Gastrocnemius medialis (tissue), 4 donors: ENCODE measurements around the gene RANBP17.

Source experiments
- POLR2A ChIP-seq, 2 donors: fragments of 450-650 bp; IDR thresholded peaks; one replicate each; pipeline ENCODE4 v1.6.1; 2017; ENCODE audit warnings: antibody characterized with exemption in 2 of 2, mild to moderate bottlenecking in 2 of 2, moderate library complexity in 2 of 2
- TF ChIP-seq, protein P1 (sequence below), 5 experiments: fragments of 450-650 bp in 3 of 5; fragments of 200-600 bp in 2 of 5; sonication (generic) in 2 of 5; IDR thresholded peaks in 4 of 5; conservative IDR thresholded peaks in 1 of 5; 1 replicate in 4 of 5; 2 replicates in 1 of 5; pipeline ENCODE4 v1.5.1; 2016 to 2019; ENCODE audit warnings: antibody characterized with exemption in 5 of 5, mild to moderate bottlenecking in 3 of 5, moderate library complexity in 3 of 5

DNA sequence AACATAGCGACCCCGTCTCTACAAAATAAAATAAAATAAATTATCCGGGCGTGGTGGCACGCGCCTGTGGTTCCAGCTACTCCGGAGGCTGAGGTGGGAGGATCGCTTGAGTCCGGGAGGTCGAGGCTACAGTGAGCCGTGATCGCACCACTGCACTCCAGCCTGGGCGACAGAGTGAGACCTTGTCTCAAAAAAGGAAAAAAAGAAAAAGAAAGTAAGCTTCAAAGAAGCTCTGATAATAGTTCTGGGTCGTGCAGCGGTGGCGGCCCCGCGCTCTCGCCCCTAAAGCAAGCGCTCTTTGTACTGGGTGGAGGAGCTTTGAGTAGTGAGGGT lies 454.1 kb downstream of the RANBP17 start:
- TF ChIP-seq, protein P1, sequence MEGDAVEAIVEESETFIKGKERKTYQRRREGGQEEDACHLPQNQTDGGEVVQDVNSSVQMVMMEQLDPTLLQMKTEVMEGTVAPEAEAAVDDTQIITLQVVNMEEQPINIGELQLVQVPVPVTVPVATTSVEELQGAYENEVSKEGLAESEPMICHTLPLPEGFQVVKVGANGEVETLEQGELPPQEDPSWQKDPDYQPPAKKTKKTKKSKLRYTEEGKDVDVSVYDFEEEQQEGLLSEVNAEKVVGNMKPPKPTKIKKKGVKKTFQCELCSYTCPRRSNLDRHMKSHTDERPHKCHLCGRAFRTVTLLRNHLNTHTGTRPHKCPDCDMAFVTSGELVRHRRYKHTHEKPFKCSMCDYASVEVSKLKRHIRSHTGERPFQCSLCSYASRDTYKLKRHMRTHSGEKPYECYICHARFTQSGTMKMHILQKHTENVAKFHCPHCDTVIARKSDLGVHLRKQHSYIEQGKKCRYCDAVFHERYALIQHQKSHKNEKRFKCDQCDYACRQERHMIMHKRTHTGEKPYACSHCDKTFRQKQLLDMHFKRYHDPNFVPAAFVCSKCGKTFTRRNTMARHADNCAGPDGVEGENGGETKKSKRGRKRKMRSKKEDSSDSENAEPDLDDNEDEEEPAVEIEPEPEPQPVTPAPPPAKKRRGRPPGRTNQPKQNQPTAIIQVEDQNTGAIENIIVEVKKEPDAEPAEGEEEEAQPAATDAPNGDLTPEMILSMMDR (IDR thresholded peaks at IDR 0.05 in 4 of 5, conservative IDR thresholded peaks at IDR 0.05 in 1 of 5), result no peak
- TF ChIP-seq POLR2A (IDR thresholded peaks at IDR 0.05), result no peak
